Measurements from ENCODE around the gene HK1. TPM values are rescaled to one million over a fixed set of nuclear protein-coding genes. Genes with fewer than 3 reads are reported as not detected.

The HK1 gene
- total and polyA plus RNA-seq, 2 of the 4 experiments (the other 2 are of a cell fraction): 53.7 to 90.5 TPM

DNA sequence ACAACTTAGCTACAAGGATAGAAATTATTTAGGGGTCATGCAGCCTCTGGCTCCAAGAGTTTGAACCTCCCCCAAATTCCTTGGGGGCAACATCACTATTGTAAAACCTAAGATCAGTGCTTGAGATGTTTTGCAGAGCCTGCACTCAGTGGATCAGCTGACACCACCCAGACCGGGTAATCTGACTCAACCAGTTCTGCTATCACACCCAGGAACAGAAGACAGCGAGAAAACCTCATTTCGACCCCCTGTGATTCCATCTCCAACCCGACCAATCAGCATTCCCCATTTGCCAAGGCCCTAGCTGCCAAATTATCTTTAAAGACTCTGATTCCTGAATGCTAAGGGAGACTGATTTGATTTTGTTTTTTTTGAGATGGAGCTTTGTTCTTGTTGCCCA lies 133.2 kb downstream of the HK1 start:
- no peak overlapping the region for H3K27ac ChIP-seq (ENCODE audit: insufficient read depth, low read length)
- H4K20me1 ChIP-seq (ENCODE audit: insufficient read depth, low read length): no peaks in the 10 kb centered on the region
- in situ Hi-C loops (cut with MboI; ENCODE audit: low sequenced_read_pairs): loop anchor here (10.0 kb wide), 1 partner anchor 407 kb away; no protein-coding TSS in a partner anchor
- H2AK5ac ChIP-seq (ENCODE audit: low read depth, low read length): no peak overlapping the region
- intact Hi-C loops (cut with micrococcal nuclease): loop anchor here (5.0 to 10.0 kb wide), 2 partner anchors 404 to 627 kb away; no protein-coding TSS in a partner anchor
- H3K14ac ChIP-seq (replicated peaks; ENCODE audit: low read depth, low read length): no peak overlapping the region
- H3K9ac ChIP-seq (ENCODE audit: low read depth, low read length): no peak overlapping the region
- no peak overlapping the region for H2BK120ac ChIP-seq (ENCODE audit: low read depth, low read length)
- peaks cover 8% of the 10 kb centered on the region; the same call in 1 of the 2 replicates for H3K27me3 ChIP-seq (ENCODE audit: control insufficient read depth, insufficient read depth, low read length)
- no peak overlapping the region for H3K23ac ChIP-seq (ENCODE audit: low read depth, low read length)
- no peak overlapping the region for H3K56ac ChIP-seq (ENCODE audit: extremely low read depth, insufficient read depth, low read length)
- H2BK15ac ChIP-seq (ENCODE audit: low read depth, low read length): no peak overlapping the region
- ATAC-seq (ENCODE audit: low read depth) (no peak), DNase-seq (no peak)
- H4K91ac ChIP-seq (ENCODE audit: insufficient read depth, low read depth, low read length): no peak overlapping the region
- no TSS peak for BruUV-seq (replicated peaks)
- no peak overlapping the region for H2BK20ac ChIP-seq (ENCODE audit: low read depth, low read length)
- H3K4ac ChIP-seq (ENCODE audit: low read depth, low read length): no peak overlapping the region
- 60% methylated on average over 1 of the region's 4 CpGs; no CpG with 5 or more reads in 1 of the 2 experiments for WGBS, 2 experiments (ENCODE audit: extremely low coverage in 2 of 2, insufficient read length in 1 of 2)
- no peak overlapping the region for H2AK9ac ChIP-seq (replicated peaks; ENCODE audit: low read depth, low read length, poor library complexity)
- H3K4me3 ChIP-seq (ENCODE audit: insufficient read depth, low read depth, low read length): no peak overlapping the region
- peaks cover 4% of the 10 kb centered on the region; the same call in 1 of the 2 replicates for H3K9me1 ChIP-seq (ENCODE audit: insufficient read depth, low read length)
- H3K36me3 ChIP-seq (ENCODE audit: control insufficient read depth, insufficient read depth, low read length): no peaks in the 10 kb centered on the region
- POLR2A ChIA-PET (ENCODE audit: unreplicated experiment): no interaction called here
- H2BK5ac ChIP-seq (ENCODE audit: low read depth, low read length, poor library complexity, severe bottlenecking): no peak overlapping the region
- CTCF ChIA-PET: no interaction called here
- H3K9me3 ChIP-seq (ENCODE audit: control insufficient read depth, insufficient read depth, low read length): no peaks in the 10 kb centered on the region
- dilution Hi-C loops (cut with HindIII; ENCODE audit: low sequenced_read_pairs, unreplicated experiment): no loop called here
- H3K79me1 ChIP-seq (ENCODE audit: low read depth in 1 of 2, low read length in 2 of 2): no peaks in the 10 kb centered on the region
- H3K4me1 ChIP-seq (ENCODE audit: control insufficient read depth, insufficient read depth, low read length): no peaks in the 10 kb centered on the region; the same call in 1 of the 2 replicates
- no peak overlapping the region for H3K4me2 ChIP-seq (ENCODE audit: low read depth, low read length)
- H4K8ac ChIP-seq (ENCODE audit: low read depth in 2 of 2, low read length in 2 of 2): no peak overlapping the region
- no peak for TF ChIP-seq MXI1 (IDR thresholded peaks at IDR 0.05; ENCODE audit: borderline replicate concordance, low read depth, low read length)
- no peak for TF ChIP-seq SMC3 (IDR thresholded peaks at IDR 0.05; ENCODE audit: low read depth, low read length)
- TF ChIP-seq RFX5 (IDR thresholded peaks at IDR 0.05; ENCODE audit: low read depth, low read length): no peak
- TF ChIP-seq MAZ (IDR thresholded peaks at IDR 0.05; ENCODE audit: borderline replicate concordance, low read depth, low read length): no peak
- no peak for TF ChIP-seq NFE2L2 (IDR thresholded peaks at IDR 0.05; ENCODE audit: low read depth, low read length)
- no peak for TF ChIP-seq CHD1 (IDR thresholded peaks at IDR 0.05; ENCODE audit: low read depth, low read length)
- no peak for TF ChIP-seq RAD21 (IDR thresholded peaks at IDR 0.05; ENCODE audit: low read length)
- TF ChIP-seq, protein P1, sequence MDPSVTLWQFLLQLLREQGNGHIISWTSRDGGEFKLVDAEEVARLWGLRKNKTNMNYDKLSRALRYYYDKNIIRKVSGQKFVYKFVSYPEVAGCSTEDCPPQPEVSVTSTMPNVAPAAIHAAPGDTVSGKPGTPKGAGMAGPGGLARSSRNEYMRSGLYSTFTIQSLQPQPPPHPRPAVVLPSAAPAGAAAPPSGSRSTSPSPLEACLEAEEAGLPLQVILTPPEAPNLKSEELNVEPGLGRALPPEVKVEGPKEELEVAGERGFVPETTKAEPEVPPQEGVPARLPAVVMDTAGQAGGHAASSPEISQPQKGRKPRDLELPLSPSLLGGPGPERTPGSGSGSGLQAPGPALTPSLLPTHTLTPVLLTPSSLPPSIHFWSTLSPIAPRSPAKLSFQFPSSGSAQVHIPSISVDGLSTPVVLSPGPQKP (IDR thresholded peaks at IDR 0.05; ENCODE audit: borderline replicate concordance, low read depth, low read length): no peak
- TF ChIP-seq BHLHE40 (IDR thresholded peaks at IDR 0.05; ENCODE audit: low read depth, low read length): no peak
- TF ChIP-seq MAFK (IDR thresholded peaks at IDR 0.05; ENCODE audit: low read depth, low read length): no peak
- TF ChIP-seq FOS (IDR thresholded peaks at IDR 0.05; ENCODE audit: low read depth, low read length): no peak
- no peak for TF ChIP-seq CEBPB (IDR thresholded peaks at IDR 0.05; ENCODE audit: low read depth, low read length)
- TF ChIP-seq, protein P2, sequence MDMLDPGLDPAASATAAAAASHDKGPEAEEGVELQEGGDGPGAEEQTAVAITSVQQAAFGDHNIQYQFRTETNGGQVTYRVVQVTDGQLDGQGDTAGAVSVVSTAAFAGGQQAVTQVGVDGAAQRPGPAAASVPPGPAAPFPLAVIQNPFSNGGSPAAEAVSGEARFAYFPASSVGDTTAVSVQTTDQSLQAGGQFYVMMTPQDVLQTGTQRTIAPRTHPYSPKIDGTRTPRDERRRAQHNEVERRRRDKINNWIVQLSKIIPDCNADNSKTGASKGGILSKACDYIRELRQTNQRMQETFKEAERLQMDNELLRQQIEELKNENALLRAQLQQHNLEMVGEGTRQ (IDR thresholded peaks at IDR 0.05; ENCODE audit: low read depth, low read length): no peak
- TF ChIP-seq RCOR1 (IDR thresholded peaks at IDR 0.05; ENCODE audit: insufficient replicate concordance, low read length): no peak
- no peak for TF ChIP-seq POLR2A (IDR thresholded peaks at IDR 0.05; ENCODE audit: low read depth, low read length)
- TF ChIP-seq, protein P3, sequence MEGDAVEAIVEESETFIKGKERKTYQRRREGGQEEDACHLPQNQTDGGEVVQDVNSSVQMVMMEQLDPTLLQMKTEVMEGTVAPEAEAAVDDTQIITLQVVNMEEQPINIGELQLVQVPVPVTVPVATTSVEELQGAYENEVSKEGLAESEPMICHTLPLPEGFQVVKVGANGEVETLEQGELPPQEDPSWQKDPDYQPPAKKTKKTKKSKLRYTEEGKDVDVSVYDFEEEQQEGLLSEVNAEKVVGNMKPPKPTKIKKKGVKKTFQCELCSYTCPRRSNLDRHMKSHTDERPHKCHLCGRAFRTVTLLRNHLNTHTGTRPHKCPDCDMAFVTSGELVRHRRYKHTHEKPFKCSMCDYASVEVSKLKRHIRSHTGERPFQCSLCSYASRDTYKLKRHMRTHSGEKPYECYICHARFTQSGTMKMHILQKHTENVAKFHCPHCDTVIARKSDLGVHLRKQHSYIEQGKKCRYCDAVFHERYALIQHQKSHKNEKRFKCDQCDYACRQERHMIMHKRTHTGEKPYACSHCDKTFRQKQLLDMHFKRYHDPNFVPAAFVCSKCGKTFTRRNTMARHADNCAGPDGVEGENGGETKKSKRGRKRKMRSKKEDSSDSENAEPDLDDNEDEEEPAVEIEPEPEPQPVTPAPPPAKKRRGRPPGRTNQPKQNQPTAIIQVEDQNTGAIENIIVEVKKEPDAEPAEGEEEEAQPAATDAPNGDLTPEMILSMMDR (conservative IDR thresholded peaks at IDR 0.05; ENCODE audit: low read depth, low read length): no peak
- H4K5ac ChIP-seq (ENCODE audit: low read depth, low read length): no peak overlapping the region
- H3K18ac ChIP-seq (ENCODE audit: low read depth, low read length): no peak overlapping the region
- no peak overlapping the region for H2AFZ ChIP-seq (replicated peaks; ENCODE audit: low read length, poor library complexity)
